SU-DHL-6 (cell line): Measurements from ENCODE around the gene ZFP42.

Source experiments
- CTCF ChIP-seq: fragments of 200-600 bp; sonication (generic); IDR thresholded peaks from one replicate; pipeline ENCODE4 v1.5.1; 2017; ENCODE audit warnings: antibody characterized with exemption, mild to moderate bottlenecking, low read length, moderate library complexity; ENCODE audit not compliant: insufficient read depth, poor library complexity, severe bottlenecking
- EZH2phosphoT487 ChIP-seq: fragments of 200-600 bp; sonication (generic), shearing (Covaris generic); conservative IDR thresholded peaks from 2 replicates; pipeline ENCODE4 v1.6.1; 2018; ENCODE audit warnings: mild to moderate bottlenecking, antibody characterized with exemption, low read length, moderate library complexity, mixed read lengths

GRCh38 chr4:187992971-187993370, 2.6 kb upstream of the ZFP42 start:
- TF ChIP-seq CTCF (no peak), EZH2phosphoT487 (no peak)
